H7 (cell line): ENCODE data around the gene SMYD3. TPM values are rescaled to one million over a fixed set of nuclear protein-coding genes. Genes with fewer than 3 reads are reported as not detected.

ENCODE experiments used
- DNase-seq: peaks from one replicate; pipeline ENCODE4 v3.0.0; 2012
- H3K27me3 ChIP-seq: 2 replicates; pipeline ENCODE4 v1.6.0; 2011; ENCODE audit warnings: mild to moderate bottlenecking, low read length; ENCODE audit not compliant: control insufficient read depth, insufficient read depth
- H3K36me3 ChIP-seq: replicated peaks from 2 replicates; pipeline ENCODE4 v1.5.1; 2011; ENCODE audit warnings: low read length; ENCODE audit not compliant: control insufficient read depth, insufficient read depth
- H3K4me3 ChIP-seq: 2 replicates; pipeline ENCODE4 v1.5.1; 2011; ENCODE audit warnings: low read depth, mild to moderate bottlenecking, control low read depth, low read length, moderate library complexity; ENCODE audit not compliant: insufficient read depth
- total RNA-seq: library from RNA; depleted of rRNA; stranded (reverse); fragments of >200 nt; shearing (Covaris generic); gene quantifications from 2 replicates; pipeline ENCODE4 v1.2.3, GENCODE V29; 2014

Gene SMYD3
- total RNA-seq, 1 experiment from 2014 or later: 31.0 TPM

GRCh38 chr1:245926888-245927287, 580.2 kb downstream of the SMYD3 start:
- no peak for DNase-seq
- H3K36me3 ChIP-seq: no peaks in the 10 kb centered on the region
- H3K4me3 ChIP-seq: no peak overlapping the region
- H3K27me3 ChIP-seq: no peaks in the 10 kb centered on the region

- Histone ChIP-seq H3K4me3 (no peak overlapping the region), H3K36me3 (no peaks in the 10 kb centered on the region), H3K27me3 (no peaks in the 10 kb centered on the region)
- DNase-seq: no peak
Measured at GRCh38 chr1:245923215-245923614, 583.9 kb downstream of the SMYD3 start.

- Histone ChIP-seq H3K4me3 (no peak overlapping the region), H3K36me3 (no peaks in the 10 kb centered on the region), H3K27me3 (no peaks in the 10 kb centered on the region)
- DNase-seq: no peak
Measured at GRCh38 chr1:245921417-245921816, 585.7 kb downstream of the SMYD3 start.

GRCh38 chr1:245917403-245917802, 589.7 kb downstream of the SMYD3 start:
- Histone ChIP-seq H3K36me3 (no peaks in the 10 kb centered on the region), H3K27me3 (no peaks in the 10 kb centered on the region), H3K4me3 (no peak overlapping the region)
- DNase-seq: no peak

GRCh38 chr1:245915841-245916240, 591.2 kb downstream of the SMYD3 start:
- Histone ChIP-seq H3K4me3 (no peak overlapping the region), H3K36me3 (no peaks in the 10 kb centered on the region)
- no peak for DNase-seq

GRCh38 chr1:245915406-245915805, 591.7 kb downstream of the SMYD3 start:
- Histone ChIP-seq H3K27me3 (no peaks in the 10 kb centered on the region), H3K4me3 (no peak overlapping the region), H3K36me3 (no peaks in the 10 kb centered on the region)
- DNase-seq: no peak

More at GRCh38 chr1:245915841-245916240, 591.2 kb downstream of the SMYD3 start:
- H3K27me3 ChIP-seq: no peaks in the 10 kb centered on the region

GRCh38 chr1:245908543-245908942, 598.5 kb downstream of the SMYD3 start:
- Histone ChIP-seq H3K36me3 (no peaks in the 10 kb centered on the region), H3K27me3 (no peaks in the 10 kb centered on the region), H3K4me3 (no peak overlapping the region)
- no peak for DNase-seq

GRCh38 chr1:245906207-245906606, 600.9 kb downstream of the SMYD3 start:
- no peaks in the 10 kb centered on the region for H3K27me3 ChIP-seq
- no peak overlapping the region for H3K4me3 ChIP-seq
- no peaks in the 10 kb centered on the region for H3K36me3 ChIP-seq
- DNase-seq: no peak

- Histone ChIP-seq H3K27me3 (no peaks in the 10 kb centered on the region), H3K36me3 (no peaks in the 10 kb centered on the region), H3K4me3 (no peak overlapping the region)
- no peak for DNase-seq
Measured at GRCh38 chr1:245903851-245904250, 603.2 kb downstream of the SMYD3 start.

GRCh38 chr1:245901565-245901964, 605.5 kb downstream of the SMYD3 start:
- Histone ChIP-seq H3K27me3 (no peaks in the 10 kb centered on the region), H3K36me3 (no peaks in the 10 kb centered on the region), H3K4me3 (no peak overlapping the region)
- no peak for DNase-seq

GRCh38 chr1:245901037-245901436, 606.0 kb downstream of the SMYD3 start:
- H3K36me3 ChIP-seq: no peaks in the 10 kb centered on the region
- no peaks in the 10 kb centered on the region for H3K27me3 ChIP-seq
- no peak for DNase-seq
- H3K4me3 ChIP-seq: no peak overlapping the region

GRCh38 chr1:245898581-245898980, 608.5 kb downstream of the SMYD3 start:
- Histone ChIP-seq H3K27me3 (no peaks in the 10 kb centered on the region), H3K36me3 (no peaks in the 10 kb centered on the region), H3K4me3 (no peak overlapping the region)
- no peak for DNase-seq

GRCh38 chr1:245896258-245896657, 610.8 kb downstream of the SMYD3 start:
- no peak for DNase-seq
- Histone ChIP-seq H3K36me3 (no peaks in the 10 kb centered on the region), H3K4me3 (no peak overlapping the region), H3K27me3 (no peaks in the 10 kb centered on the region)

GRCh38 chr1:245895455-245895959, 611.6 kb downstream of the SMYD3 start:
- DNase-seq: no peak
- Histone ChIP-seq H3K4me3 (no peak overlapping the region), H3K36me3 (no peaks in the 10 kb centered on the region), H3K27me3 (no peaks in the 10 kb centered on the region)

- no peak for DNase-seq
- Histone ChIP-seq H3K4me3 (no peak overlapping the region), H3K27me3 (no peaks in the 10 kb centered on the region), H3K36me3 (no peaks in the 10 kb centered on the region)
Measured at GRCh38 chr1:245894843-245895242, 612.2 kb downstream of the SMYD3 start.

- H3K4me3 ChIP-seq: no peak overlapping the region
- no peak for DNase-seq
- no peaks in the 10 kb centered on the region for H3K36me3 ChIP-seq
- H3K27me3 ChIP-seq: no peaks in the 10 kb centered on the region
Measured at GRCh38 chr1:245893025-245893424, 614.1 kb downstream of the SMYD3 start.
